ENCODE measurements around the gene THBS3.
"Not testable (repeated sequence)": the region's sequence is repeated elsewhere in the genome, so short reads cannot be mapped to it uniquely, and the experiment has no call there.

Gene THBS3

GRCh38 chr1:155219592-155220031 lies 11.9 kb upstream of the THBS3 start:
- no peak for TF ChIP-seq CTCF (IDR thresholded peaks at IDR 0.05; ENCODE audit: low read depth, low read length)
- no peaks in the 10 kb centered on the region for H3K27me3 ChIP-seq
- peak; percentile 30 for DNase-seq
- H3K4me3 ChIP-seq (ENCODE audit: low read depth, low read length) = peak overlapping the region; percentile 45
- peaks cover 4% of the 10 kb centered on the region; the same call in 1 of the 2 replicates for H3K36me3 ChIP-seq
- no peaks in the 10 kb centered on the region for H3K9me3 ChIP-seq
- peaks cover 2% of the 10 kb centered on the region; the same call in 1 of the 2 replicates for H3K4me1 ChIP-seq

- H3K4me1 ChIP-seq = peaks cover 2% of the 10 kb centered on the region; the same call in 1 of the 2 replicates
- H3K27me3 ChIP-seq = no peaks in the 10 kb centered on the region
- peaks cover 1% of the 10 kb centered on the region; the same call in 1 of the 2 replicates for H3K36me3 ChIP-seq
- no peaks in the 10 kb centered on the region for H3K9me3 ChIP-seq
- peak; percentile 61 for DNase-seq
- peak overlapping the region; percentile 45 for H3K4me3 ChIP-seq (ENCODE audit: low read depth, low read length)
- no peak for TF ChIP-seq CTCF (IDR thresholded peaks at IDR 0.05; ENCODE audit: low read depth, low read length)
Measured at GRCh38 chr1:155218854-155219591, 11.3 kb upstream of the THBS3 start.

DNA sequence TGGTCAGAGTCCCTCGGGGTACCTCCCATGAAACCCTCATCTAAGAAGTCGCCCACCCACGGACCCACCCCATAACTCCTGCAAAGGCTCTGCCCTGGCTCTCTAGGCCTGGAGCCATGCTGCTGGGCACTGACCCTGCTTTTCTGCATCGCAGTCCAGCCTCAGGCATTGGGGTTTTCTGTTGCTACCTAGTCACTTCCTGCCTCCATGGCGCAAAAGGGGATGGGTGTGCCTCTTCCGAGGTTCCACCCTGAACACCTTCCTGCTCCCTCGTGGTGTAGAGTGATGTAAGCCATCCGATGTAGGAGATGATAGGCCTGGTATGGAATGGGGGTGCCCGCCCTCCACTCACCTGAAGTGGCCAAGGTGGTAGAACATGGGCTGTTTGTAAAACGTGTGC lies 7.0 kb upstream of the THBS3 start:
- not testable (repeated sequence) for H3K36me3 ChIP-seq; DNase-seq; H3K4me1 ChIP-seq; H3K9me3 ChIP-seq; H3K27me3 ChIP-seq; H3K4me3 ChIP-seq (ENCODE audit: low read depth, low read length)

DNA sequence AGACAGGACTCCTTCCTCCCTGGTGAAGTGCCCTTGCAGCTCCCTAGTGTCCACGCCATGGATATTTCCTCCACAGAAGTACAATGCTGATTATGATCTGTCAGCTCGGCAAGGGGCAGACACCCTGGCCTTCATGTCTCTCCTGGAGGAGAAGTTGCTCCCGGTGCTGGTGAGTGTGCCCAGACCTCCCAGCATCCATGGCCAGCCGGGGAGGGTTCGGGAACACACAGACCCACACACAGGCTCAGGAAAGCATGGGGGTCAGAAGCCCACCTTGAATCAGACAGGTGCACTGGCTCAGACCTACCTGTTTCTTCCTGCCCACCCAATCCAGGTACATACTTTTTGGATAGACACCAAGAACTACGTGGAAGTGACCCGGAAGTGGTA lies 4.3 kb upstream of the THBS3 start:
- H3K36me3 ChIP-seq; H3K9me3 ChIP-seq; H3K4me1 ChIP-seq; H3K4me3 ChIP-seq (ENCODE audit: low read depth, low read length); H3K27me3 ChIP-seq; DNase-seq: not testable (repeated sequence)

- not testable (repeated sequence) for H3K4me1 ChIP-seq; DNase-seq; H3K9me3 ChIP-seq; H3K36me3 ChIP-seq; H3K4me3 ChIP-seq (ENCODE audit: low read depth, low read length); H3K27me3 ChIP-seq
Measured at GRCh38 chr1:155211381-155212050, 3.8 kb upstream of the THBS3 start.

DNA sequence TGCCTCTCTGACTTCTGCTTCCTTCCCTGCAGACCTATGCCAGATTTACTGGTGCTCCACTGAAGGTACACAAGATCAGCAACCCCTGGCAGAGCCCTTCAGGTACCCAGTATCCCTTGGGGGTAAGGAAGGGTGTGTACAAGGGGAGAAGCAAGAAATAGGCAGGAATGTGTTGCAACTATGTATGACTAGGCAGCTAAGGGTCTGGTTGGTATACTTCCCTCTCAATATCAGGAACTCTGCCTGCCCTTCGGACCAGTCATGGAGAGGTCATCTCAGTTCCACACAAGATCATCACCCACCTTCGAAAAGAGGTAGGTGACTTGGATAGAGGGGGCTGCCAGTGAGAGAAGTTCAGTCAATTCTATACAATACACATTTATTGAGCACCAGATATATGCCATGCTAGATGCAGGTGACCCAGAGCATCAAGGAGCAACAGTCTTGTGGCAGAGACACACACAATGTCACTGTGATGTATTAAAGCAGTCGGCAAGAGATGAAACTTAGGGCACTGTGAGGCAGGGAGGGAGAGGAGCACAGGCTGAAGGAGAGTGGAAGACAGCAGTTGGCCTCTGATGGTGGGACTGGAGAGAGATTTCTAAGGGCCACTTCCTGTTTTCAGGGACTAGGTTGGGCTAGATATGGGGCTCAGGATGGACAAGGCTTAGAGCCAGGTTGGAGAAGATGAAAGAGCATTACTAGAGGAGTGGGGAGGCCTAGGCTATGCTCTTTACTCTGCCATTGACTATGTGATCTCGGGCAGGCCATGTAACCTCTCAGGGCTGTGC lies 2.8 kb upstream of the THBS3 start:
- DNase-seq = no peak
- Histone ChIP-seq H3K9me3 (no peaks in the 10 kb centered on the region), H3K27me3 (no peaks in the 10 kb centered on the region), H3K4me1 (peaks cover 7% of the 10 kb centered on the region), H3K4me3 (ENCODE audit: low read depth, low read length) (no peak overlapping the region), H3K36me3 (peaks cover 7% of the 10 kb centered on the region; the same call in 1 of the 2 replicates)
- TF ChIP-seq CTCF (IDR thresholded peaks at IDR 0.05; ENCODE audit: low read depth, low read length) = no peak

DNA sequence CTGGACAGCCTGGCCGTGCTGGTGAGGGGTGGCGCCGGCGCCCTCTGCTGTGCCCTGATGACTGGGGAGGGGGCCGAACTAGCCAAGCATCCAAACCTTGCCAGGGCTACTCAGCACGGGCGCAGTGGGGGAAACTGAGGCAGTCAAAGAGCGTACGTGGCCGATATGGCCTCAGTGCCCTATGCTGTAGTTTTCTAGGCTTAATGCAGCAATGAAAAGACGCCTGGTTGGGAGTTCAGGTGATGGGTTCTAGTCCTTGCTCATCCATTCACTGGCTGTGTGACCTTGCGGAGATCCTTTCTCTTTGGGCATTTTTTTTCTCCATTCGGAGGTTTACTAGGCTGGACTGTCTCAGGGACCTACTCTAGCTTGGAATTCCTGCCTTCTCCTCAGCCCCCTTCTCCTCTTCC lies 1.6 kb upstream of the THBS3 start:
- no peak for TF ChIP-seq CTCF (IDR thresholded peaks at IDR 0.05; ENCODE audit: low read depth, low read length)
- peak overlapping the region; percentile 99 for H3K4me3 ChIP-seq (ENCODE audit: low read depth, low read length)
- H3K36me3 ChIP-seq = peaks cover 7% of the 10 kb centered on the region; the same call in 1 of the 2 replicates
- H3K9me3 ChIP-seq = no peaks in the 10 kb centered on the region
- H3K27me3 ChIP-seq = no peaks in the 10 kb centered on the region
- peaks cover 7% of the 10 kb centered on the region for H3K4me1 ChIP-seq
- no peak for DNase-seq
